ENCODE results near the gene SV2C. TPM values are rescaled to one million over a fixed set of nuclear protein-coding genes. Genes with fewer than 3 reads are reported as not detected.
"Not testable (repeated sequence)": the region's sequence is repeated elsewhere in the genome, so short reads cannot be mapped to it uniquely, and the experiment has no call there.

Gene SV2C, protein sequence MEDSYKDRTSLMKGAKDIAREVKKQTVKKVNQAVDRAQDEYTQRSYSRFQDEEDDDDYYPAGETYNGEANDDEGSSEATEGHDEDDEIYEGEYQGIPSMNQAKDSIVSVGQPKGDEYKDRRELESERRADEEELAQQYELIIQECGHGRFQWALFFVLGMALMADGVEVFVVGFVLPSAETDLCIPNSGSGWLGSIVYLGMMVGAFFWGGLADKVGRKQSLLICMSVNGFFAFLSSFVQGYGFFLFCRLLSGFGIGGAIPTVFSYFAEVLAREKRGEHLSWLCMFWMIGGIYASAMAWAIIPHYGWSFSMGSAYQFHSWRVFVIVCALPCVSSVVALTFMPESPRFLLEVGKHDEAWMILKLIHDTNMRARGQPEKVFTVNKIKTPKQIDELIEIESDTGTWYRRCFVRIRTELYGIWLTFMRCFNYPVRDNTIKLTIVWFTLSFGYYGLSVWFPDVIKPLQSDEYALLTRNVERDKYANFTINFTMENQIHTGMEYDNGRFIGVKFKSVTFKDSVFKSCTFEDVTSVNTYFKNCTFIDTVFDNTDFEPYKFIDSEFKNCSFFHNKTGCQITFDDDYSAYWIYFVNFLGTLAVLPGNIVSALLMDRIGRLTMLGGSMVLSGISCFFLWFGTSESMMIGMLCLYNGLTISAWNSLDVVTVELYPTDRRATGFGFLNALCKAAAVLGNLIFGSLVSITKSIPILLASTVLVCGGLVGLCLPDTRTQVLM
- total RNA-seq (under 1 TPM; 0.56 to 0.87 TPM), polyA plus RNA-seq (ENCODE audit: insufficient read depth, low read depth, low replicate concordance) (0.24 TPM)
- long read RNA-seq, donor 1, partial matches to known transcripts = 9 of 9 reads
- long read RNA-seq, donor 1, other reads (novel, unspliced or antisense) = 0 of 9 reads
- long read RNA-seq, donor 2 = 0 reads

DNA sequence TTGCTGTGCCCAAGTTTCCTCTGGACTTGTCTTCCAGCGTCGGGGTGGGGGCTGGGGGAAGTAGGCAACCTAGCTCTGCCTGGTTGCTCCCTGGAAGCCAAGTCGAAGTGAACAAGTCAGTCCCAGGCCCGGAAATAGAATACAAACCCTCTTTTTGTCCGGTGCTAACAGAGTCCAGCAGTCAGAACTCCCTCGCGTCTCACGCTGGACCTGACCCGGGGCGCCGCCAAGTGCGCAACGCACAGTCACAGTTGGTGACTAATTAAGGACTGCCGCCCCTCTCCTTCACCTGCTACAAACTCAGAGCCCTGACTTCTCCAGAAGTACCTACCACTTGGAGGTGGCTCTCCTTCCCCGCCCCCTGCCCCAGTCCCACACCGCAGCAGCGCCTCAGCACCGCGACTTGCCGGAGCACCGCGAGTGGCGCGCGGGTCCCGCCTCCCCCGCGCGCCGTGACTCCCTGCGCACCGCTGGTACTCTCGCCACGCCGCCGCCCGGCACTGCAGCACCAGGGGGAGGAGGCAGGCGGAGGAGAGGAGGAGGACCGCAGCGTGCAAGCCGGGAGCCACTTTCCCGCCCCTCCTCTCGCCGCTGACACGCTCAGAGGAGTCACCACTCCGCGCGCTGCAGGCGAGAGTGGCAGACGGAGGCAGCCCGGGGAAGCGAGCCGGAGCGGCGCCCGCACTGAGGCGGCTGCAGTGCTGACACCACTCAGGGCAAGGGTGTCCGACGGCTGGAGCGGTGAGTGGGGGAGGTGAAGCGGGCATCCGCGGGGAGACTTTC lies at the start of gene SV2C:
Gene SV2C, plus strand, starts transcription at position 612 of the 783 bp plus-strand sequence. CDS start 48,368 bp downstream, outside the sequence.
- Histone ChIP-seq H3K9me3 (no peaks in the 10 kb centered on the region), H3K27me3 (no peaks in the 10 kb centered on the region), H3K4me1 (peaks cover 17% of the 10 kb centered on the region), H3K4me3 (peak within 1 kb of the TSS; percentile 31 to 61), H3K36me3 (ENCODE audit: low read depth, missing control alignments) (no peaks in the 10 kb centered on the region), H3K27ac (no peak within 1 kb of the TSS)
- 0 to 1% methylated on average over 26 to 63 of the region's 63 CpGs for WGBS, 2 donors
- intact Hi-C loops (cut with DNase I; ENCODE audit: low total_unique reads) = no loop called here
- DNase-seq = peak; percentile 26
- TF ChIP-seq, protein P1, sequence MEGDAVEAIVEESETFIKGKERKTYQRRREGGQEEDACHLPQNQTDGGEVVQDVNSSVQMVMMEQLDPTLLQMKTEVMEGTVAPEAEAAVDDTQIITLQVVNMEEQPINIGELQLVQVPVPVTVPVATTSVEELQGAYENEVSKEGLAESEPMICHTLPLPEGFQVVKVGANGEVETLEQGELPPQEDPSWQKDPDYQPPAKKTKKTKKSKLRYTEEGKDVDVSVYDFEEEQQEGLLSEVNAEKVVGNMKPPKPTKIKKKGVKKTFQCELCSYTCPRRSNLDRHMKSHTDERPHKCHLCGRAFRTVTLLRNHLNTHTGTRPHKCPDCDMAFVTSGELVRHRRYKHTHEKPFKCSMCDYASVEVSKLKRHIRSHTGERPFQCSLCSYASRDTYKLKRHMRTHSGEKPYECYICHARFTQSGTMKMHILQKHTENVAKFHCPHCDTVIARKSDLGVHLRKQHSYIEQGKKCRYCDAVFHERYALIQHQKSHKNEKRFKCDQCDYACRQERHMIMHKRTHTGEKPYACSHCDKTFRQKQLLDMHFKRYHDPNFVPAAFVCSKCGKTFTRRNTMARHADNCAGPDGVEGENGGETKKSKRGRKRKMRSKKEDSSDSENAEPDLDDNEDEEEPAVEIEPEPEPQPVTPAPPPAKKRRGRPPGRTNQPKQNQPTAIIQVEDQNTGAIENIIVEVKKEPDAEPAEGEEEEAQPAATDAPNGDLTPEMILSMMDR (IDR thresholded peaks at IDR 0.05) = no peak
- TF ChIP-seq POLR2A (IDR thresholded peaks at IDR 0.05) = no peak

DNA sequence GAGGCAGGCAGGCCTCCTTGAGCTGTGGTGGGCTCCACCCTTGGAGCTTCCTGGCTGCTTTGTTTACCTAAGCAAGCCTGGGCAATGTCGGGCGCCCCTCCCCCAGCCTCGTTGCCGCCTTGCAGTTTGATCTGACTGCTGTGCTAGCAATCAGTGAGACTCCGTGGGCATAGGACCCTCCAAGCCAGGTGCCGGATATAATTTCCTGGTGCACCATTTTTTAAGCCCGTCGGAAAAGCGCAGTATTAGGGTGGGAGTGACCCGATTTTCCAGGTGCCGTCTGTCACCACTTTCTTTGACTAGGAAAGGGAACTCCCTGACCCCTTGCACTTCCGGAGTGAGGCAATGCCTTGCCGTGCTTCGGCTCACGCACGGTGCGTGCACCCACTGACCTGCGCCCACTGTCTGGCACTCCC lies 45.4 kb upstream of the SV2C start:
- H3K4me1 ChIP-seq; DNase-seq; H3K27ac ChIP-seq; H3K4me3 ChIP-seq; H3K36me3 ChIP-seq (ENCODE audit: low read depth, missing control alignments); intact Hi-C loops (cut with DNase I; ENCODE audit: low total_unique reads); H3K9me3 ChIP-seq; H3K27me3 ChIP-seq: not testable (repeated sequence)
- WGBS, 2 donors = 20 to 38% methylated on average over 13 to 18 of the region's 18 CpGs

DNA sequence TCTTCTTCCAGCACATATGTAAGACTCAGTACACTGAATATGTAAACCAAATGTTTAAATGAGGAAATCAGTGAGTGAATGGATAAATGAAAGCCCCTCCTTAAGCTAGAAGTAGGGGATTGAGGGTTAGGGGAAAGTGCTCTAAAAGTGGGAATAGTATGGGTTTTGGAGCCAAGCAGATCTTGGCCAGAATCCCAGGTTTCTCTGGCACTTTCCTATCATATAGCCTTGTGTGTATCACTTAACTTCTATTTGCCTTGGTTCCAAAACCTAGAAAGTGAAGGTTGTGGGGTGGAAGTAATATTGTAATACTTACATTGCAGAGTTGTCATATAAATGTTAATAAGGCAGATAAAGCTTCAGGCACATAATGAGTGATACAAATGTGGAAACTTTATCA lies 45.0 kb upstream of the SV2C start:
- H3K36me3 ChIP-seq (ENCODE audit: low read depth, missing control alignments) = no peaks in the 10 kb centered on the region
- intact Hi-C loops (cut with DNase I; ENCODE audit: low total_unique reads) = no loop called here
- H3K27ac ChIP-seq = no peak overlapping the region
- no peaks in the 10 kb centered on the region for H3K9me3 ChIP-seq
- H3K4me1 ChIP-seq = no peaks in the 10 kb centered on the region
- no peak for DNase-seq
- TF ChIP-seq POLR2A (IDR thresholded peaks at IDR 0.05) = no peak
- TF ChIP-seq, protein P1 (IDR thresholded peaks at IDR 0.05) = no peak
- H3K27me3 ChIP-seq = no peaks in the 10 kb centered on the region
- no peak overlapping the region for H3K4me3 ChIP-seq

DNA sequence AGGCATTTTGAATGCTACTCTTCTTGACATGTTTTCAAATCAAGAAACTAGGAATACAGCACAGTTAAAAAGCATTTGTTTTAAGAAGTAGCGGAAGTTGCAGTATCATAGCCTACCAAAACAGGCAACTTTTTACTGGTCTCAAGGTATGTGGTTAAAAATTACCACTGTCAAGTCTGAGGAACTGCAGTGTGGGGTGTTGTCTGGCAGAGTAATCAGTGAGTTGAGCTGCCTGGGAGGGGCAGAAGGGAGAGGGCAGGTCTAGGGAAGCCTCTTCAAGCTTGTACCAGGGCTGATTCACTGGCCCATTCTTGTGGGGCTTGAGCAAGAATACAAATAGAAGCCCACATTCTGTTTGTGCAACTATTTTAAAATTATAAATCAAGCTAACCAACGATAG lies 42.4 kb upstream of the SV2C start:
- no peak overlapping the region for H3K27ac ChIP-seq
- H3K36me3 ChIP-seq (ENCODE audit: low read depth, missing control alignments) = no peaks in the 10 kb centered on the region
- H3K27me3 ChIP-seq = no peaks in the 10 kb centered on the region
- H3K9me3 ChIP-seq = no peaks in the 10 kb centered on the region
- no peak for TF ChIP-seq POLR2A (IDR thresholded peaks at IDR 0.05)
- TF ChIP-seq, protein P1 (IDR thresholded peaks at IDR 0.05) = no peak
- H3K4me1 ChIP-seq = no peaks in the 10 kb centered on the region
- intact Hi-C loops (cut with DNase I; ENCODE audit: low total_unique reads) = no loop called here
- WGBS, 2 donors = 88 to 90% methylated on average over 2 of the region's 2 CpGs
- DNase-seq = no peak
- no peak overlapping the region for H3K4me3 ChIP-seq

DNA sequence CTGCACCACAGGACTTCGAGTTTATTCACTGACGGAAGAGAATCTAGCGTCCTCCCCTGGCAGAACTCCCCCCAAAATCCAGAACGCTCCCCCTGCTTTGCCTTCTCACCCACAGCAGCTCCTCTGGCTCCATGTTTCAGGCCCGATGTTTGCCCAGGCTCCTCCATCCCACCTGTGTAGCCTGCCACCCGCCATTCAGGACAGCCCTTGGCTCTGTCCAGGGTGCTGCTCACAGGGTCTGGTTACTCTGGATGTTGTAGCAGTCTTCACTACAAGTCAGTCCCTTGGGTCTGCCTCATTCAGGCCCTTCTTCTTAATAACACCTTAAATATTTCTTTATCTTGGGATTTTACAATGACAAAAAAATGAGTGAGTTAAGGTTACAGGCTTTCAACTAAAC lies 41.3 kb upstream of the SV2C start:
- DNase-seq = peak; percentile 15
- intact Hi-C loops (cut with DNase I; ENCODE audit: low total_unique reads) = no loop called here
- no peak overlapping the region for H3K4me3 ChIP-seq
- no peaks in the 10 kb centered on the region for H3K9me3 ChIP-seq
- H3K36me3 ChIP-seq (ENCODE audit: low read depth, missing control alignments) = no peaks in the 10 kb centered on the region
- H3K27me3 ChIP-seq = no peaks in the 10 kb centered on the region
- 45 to 59% methylated on average over 6 of the region's 6 CpGs for WGBS, 2 donors
- H3K27ac ChIP-seq = no peak overlapping the region
- TF ChIP-seq, protein P1 (IDR thresholded peaks at IDR 0.05) = no peak
- TF ChIP-seq POLR2A (IDR thresholded peaks at IDR 0.05) = no peak
- no peaks in the 10 kb centered on the region for H3K4me1 ChIP-seq

Data from testis (tissue), 5 donors.